ENCODE results near the gene GPRIN1.
A peak's percentile ranks its signal among the peaks of the same experiment; 100 is the strongest.

The GPRIN1 gene

DNA sequence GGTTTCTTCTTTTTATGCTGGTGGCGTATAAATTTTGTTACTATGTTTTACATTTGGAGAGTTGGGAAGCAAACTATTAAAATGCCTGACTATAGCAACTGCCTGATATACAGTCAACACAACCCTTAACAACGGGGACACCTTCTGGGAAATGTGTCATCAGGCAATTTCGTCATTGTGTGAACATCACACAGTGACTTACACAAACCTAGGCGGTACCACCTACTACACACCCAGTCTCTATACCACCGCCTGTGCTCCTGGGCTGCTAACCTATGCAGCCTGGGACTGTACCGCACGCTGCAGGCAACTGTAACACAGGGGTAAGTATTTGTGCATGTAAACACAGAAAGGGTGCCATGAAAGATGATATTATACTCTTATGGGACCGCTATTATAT is 62.2 kb downstream of the GPRIN1 start:
- H3K27me3 ChIP-seq (replicated peaks in 2 of 5; ENCODE audit: control insufficient read depth in 4 of 5, insufficient read depth in 5 of 5, low read length in 4 of 5): no peaks in the 10 kb centered on the region
- WGBS (ENCODE audit: insufficient coverage): 97% methylated on average over 3 of the region's 8 CpGs
- no peak overlapping the region for H3K27ac ChIP-seq (ENCODE audit: insufficient read depth in 1 of 2, low read depth in 1 of 2, low read length in 2 of 2, poor library complexity in 1 of 2, severe bottlenecking in 2 of 2)
- no peaks in the 10 kb centered on the region for H3K9me3 ChIP-seq (ENCODE audit: control extremely low read depth in 1 of 5, control insufficient read depth in 4 of 5, insufficient read depth in 2 of 5, low read depth in 1 of 5, low read length in 4 of 5)
- CTCF ChIA-PET: interaction anchor here (0.9 to 1.9 kb wide), 4 partner anchors 11 to 55 kb away, joined by 3 to 4 read pairs (median 4); no protein-coding TSS in a partner anchor
- no peaks in the 10 kb centered on the region for H3K36me3 ChIP-seq (ENCODE audit: control insufficient read depth in 4 of 4, insufficient read depth in 4 of 4, low read length in 3 of 4)
- no peak overlapping the region for H3K4me3 ChIP-seq (ENCODE audit: control insufficient read depth in 1 of 7, extremely low read depth in 1 of 7, insufficient read depth in 4 of 7, low read depth in 2 of 7, low read length in 6 of 7)
- H3K4me1 ChIP-seq (ENCODE audit: control extremely low read depth in 1 of 4, control insufficient read depth in 4 of 4, insufficient read depth in 4 of 4, low read length in 3 of 4): peaks cover 0 to 35% (median 19%) of the 10 kb centered on the region in 4 experiments
- POLR2A ChIA-PET: no interaction called here
- peak in 2 of 3 donors; percentile 62 to 67 for DNase-seq
